Hepatocyte (in vitro differentiated cells): ENCODE results near the gene ICE1. TPM values are rescaled to one million over a fixed set of nuclear protein-coding genes. Genes with fewer than 3 reads are reported as not detected.

Experiments used
- DNase-seq: peaks from one replicate; pipeline ENCODE4 v3.0.0-alpha.2; 2016; ENCODE audit warnings: low spot score
- H2AFZ ChIP-seq: fragments of 200-600 bp; sonication (generic); 2 replicates; pipeline ENCODE4 v1.6.0; 2016; ENCODE audit warnings: antibody characterized with exemption, mild to moderate bottlenecking
- H3K27ac ChIP-seq: fragments of 200-600 bp; sonication (generic); 2 replicates; pipeline ENCODE4 v1.5.1; 2016; ENCODE audit warnings: mild to moderate bottlenecking
- H3K27me3 ChIP-seq: fragments of 200-600 bp; sonication (generic); 2 replicates; pipeline ENCODE4 v1.6.1; 2016
- H3K36me3 ChIP-seq: fragments of 200-600 bp; sonication (generic); replicated peaks from 2 replicates; pipeline ENCODE4 v1.5.1; 2016; ENCODE audit warnings: low read depth; ENCODE audit not compliant: insufficient read depth
- H3K4me1 ChIP-seq: fragments of 200-600 bp; sonication (generic); 2 replicates; pipeline ENCODE4 v1.5.1; 2016; ENCODE audit warnings: mild to moderate bottlenecking, moderate library complexity; ENCODE audit not compliant: insufficient read depth
- H3K4me2 ChIP-seq: fragments of 200-600 bp; sonication (generic); 2 replicates; pipeline ENCODE4 v1.6.0; 2016
- H3K4me3 ChIP-seq: fragments of 200-600 bp; sonication (generic); 2 replicates; pipeline ENCODE4 v1.5.1; 2016; ENCODE audit warnings: mild to moderate bottlenecking
- H3K79me2 ChIP-seq: fragments of 200-600 bp; sonication (generic); 2 replicates; pipeline ENCODE4 v1.6.0; 2017; ENCODE audit warnings: mild to moderate bottlenecking
- H3K9me2 ChIP-seq: fragments of 200-600 bp; sonication (generic); replicated peaks from 2 replicates; pipeline ENCODE4 v1.6.0; 2017; ENCODE audit warnings: mild to moderate bottlenecking; ENCODE audit not compliant: insufficient read depth
- H3K9me3 ChIP-seq: fragments of 200-600 bp; sonication (generic); 2 replicates; pipeline ENCODE4 v1.5.1; 2016; ENCODE audit warnings: low read depth, mild to moderate bottlenecking
- H4K20me1 ChIP-seq: fragments of 200-600 bp; sonication (generic); 2 replicates; pipeline ENCODE4 v1.6.0; 2016; ENCODE audit warnings: mild to moderate bottlenecking; ENCODE audit not compliant: insufficient read depth, poor library complexity, severe bottlenecking
- EZH2 ChIP-seq: fragments of 200-600 bp; sonication (generic); IDR thresholded peaks from 2 replicates; pipeline ENCODE4 v1.6.1; 2016; ENCODE audit warnings: antibody characterized with exemption, mild to moderate bottlenecking, borderline replicate concordance
- EZH2phosphoT487 ChIP-seq: fragments of 200-600 bp; sonication (generic); IDR thresholded peaks from one replicate; pipeline ENCODE4 v1.6.1; 2018; ENCODE audit warnings: antibody characterized with exemption, mild to moderate bottlenecking, low read depth, moderate library complexity; ENCODE audit not compliant: unreplicated experiment, severe bottlenecking
- WGBS: methylation state at CpG from one replicate; pipeline ENCODE4 v1.1.6; 2016; ENCODE audit warnings: low lambda C conversion rate; ENCODE audit errors: missing lambda C conversion rate; 5-methylcytosine and 5-hydroxymethylcytosine counted together
- polyA plus RNA-seq: library from polyadenylated mRNA; unstranded; fragments of >200 nt; fragmentation: Nextera tagmentation; extraction: Ambion mirVana; gene quantifications from 2 replicates; pipeline ENCODE4 v1.2.1, GENCODE V29; 2016
- total RNA-seq: library from RNA; depleted of rRNA; stranded (reverse); fragments of >200 nt; gene quantifications from 2 replicates; pipeline ENCODE4 v1.2.3, GENCODE V29; 2014
- TF ChIP-seq, protein P1 (sequence below): fragments of 200-600 bp; sonication (generic); IDR thresholded peaks from 2 replicates; pipeline ENCODE4 v1.5.1; 2016; ENCODE audit warnings: antibody characterized with exemption, mild to moderate bottlenecking; ENCODE audit not compliant: poor library complexity

The ICE1 gene
- total and polyA plus RNA-seq, 2 experiments from 2014 or later: 9.5 to 26.5 TPM

DNA sequence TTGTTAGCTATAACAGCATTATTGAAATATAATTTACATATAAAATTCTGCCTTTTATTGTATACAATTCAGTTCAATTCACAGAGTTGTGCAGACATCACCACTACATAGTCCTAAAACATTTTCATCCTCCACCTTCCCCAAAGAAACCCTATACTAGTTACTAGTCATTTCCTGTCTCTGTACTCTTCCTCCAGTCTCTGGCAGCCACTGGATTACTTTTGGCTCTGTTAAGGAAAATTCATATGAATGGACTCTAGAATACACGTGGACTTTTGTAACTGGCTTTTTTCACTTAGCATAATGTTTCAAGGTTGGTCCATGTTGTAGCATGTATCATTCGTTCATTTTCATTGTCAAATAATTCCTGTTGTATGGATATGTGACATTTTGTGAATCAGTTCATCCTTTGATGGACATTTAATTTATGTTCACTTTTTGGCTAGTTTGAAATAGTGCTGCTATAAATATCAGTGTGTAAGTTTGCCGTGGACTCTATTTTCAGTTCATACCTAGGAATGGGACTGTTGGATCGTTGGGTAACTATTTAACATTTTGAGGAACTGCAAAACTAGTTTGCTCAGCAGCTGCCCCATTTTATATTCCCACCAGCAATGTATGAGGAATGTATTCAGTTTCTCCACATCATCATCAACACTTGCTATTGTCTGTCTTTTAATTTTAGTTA, 9.7 kb downstream of the ICE1 start:
- TF ChIP-seq, protein P1, sequence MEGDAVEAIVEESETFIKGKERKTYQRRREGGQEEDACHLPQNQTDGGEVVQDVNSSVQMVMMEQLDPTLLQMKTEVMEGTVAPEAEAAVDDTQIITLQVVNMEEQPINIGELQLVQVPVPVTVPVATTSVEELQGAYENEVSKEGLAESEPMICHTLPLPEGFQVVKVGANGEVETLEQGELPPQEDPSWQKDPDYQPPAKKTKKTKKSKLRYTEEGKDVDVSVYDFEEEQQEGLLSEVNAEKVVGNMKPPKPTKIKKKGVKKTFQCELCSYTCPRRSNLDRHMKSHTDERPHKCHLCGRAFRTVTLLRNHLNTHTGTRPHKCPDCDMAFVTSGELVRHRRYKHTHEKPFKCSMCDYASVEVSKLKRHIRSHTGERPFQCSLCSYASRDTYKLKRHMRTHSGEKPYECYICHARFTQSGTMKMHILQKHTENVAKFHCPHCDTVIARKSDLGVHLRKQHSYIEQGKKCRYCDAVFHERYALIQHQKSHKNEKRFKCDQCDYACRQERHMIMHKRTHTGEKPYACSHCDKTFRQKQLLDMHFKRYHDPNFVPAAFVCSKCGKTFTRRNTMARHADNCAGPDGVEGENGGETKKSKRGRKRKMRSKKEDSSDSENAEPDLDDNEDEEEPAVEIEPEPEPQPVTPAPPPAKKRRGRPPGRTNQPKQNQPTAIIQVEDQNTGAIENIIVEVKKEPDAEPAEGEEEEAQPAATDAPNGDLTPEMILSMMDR: no peak
- no peak for TF ChIP-seq EZH2
- TF ChIP-seq EZH2phosphoT487: no peak
- H3K27me3 ChIP-seq: no peaks in the 10 kb centered on the region
- no peak overlapping the region for H3K4me2 ChIP-seq
- peaks cover 69% of the 10 kb centered on the region for H4K20me1 ChIP-seq
- H2AFZ ChIP-seq: no peak overlapping the region
- H3K4me1 ChIP-seq: no peaks in the 10 kb centered on the region
- peaks cover 96% of the 10 kb centered on the region for H3K79me2 ChIP-seq
- no peak for DNase-seq
- no peaks in the 10 kb centered on the region for H3K9me3 ChIP-seq
- no peak overlapping the region for H3K4me3 ChIP-seq
- no peak overlapping the region for H3K27ac ChIP-seq
- 96% methylated on average over 4 of the region's 4 CpGs for WGBS
- no peaks in the 10 kb centered on the region for H3K36me3 ChIP-seq
- H3K9me2 ChIP-seq: no peaks in the 10 kb centered on the region

DNA sequence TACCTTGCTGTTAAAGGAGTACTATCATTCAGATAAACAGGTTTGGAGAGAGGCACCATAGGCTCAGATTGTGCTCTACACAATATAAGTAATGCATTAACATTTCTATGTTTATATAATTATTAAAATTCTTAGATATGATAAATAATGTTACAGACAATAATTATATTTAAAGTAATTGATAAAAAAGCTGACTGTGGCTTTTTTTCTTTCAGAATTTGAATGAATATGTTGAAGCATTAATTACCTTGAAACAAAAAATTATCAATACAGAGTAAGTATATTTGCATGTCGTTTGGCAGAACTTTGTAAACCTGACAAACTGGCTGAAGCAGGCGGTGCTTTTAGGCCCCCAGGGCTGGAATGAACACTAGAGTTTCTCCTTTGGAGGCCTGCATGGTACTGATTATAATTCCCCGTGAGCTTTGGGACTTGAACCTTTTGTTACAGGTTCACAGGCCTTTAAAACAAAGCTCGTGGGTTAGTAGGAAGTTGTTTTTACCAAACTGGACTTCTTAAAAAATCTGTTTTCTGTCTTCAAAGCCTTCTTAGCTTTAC, 13.8 kb downstream of the ICE1 start:
- Histone ChIP-seq H3K4me2 (peak overlapping the region; percentile 0), H3K9me2 (no peaks in the 10 kb centered on the region), H4K20me1 (peaks cover 35% of the 10 kb centered on the region), H3K4me1 (no peaks in the 10 kb centered on the region), H3K27me3 (no peaks in the 10 kb centered on the region), H2AFZ (no peak overlapping the region), H3K36me3 (no peaks in the 10 kb centered on the region), H3K27ac (peak overlapping the region; percentile 31), H3K79me2 (peaks cover 58% of the 10 kb centered on the region), H3K9me3 (no peaks in the 10 kb centered on the region), H3K4me3 (no peak overlapping the region)
- TF ChIP-seq, protein P1: no peak
- TF ChIP-seq EZH2 (no peak), EZH2phosphoT487 (no peak)
- WGBS: 46% methylated on average over 4 of the region's 4 CpGs
- no peak for DNase-seq

DNA sequence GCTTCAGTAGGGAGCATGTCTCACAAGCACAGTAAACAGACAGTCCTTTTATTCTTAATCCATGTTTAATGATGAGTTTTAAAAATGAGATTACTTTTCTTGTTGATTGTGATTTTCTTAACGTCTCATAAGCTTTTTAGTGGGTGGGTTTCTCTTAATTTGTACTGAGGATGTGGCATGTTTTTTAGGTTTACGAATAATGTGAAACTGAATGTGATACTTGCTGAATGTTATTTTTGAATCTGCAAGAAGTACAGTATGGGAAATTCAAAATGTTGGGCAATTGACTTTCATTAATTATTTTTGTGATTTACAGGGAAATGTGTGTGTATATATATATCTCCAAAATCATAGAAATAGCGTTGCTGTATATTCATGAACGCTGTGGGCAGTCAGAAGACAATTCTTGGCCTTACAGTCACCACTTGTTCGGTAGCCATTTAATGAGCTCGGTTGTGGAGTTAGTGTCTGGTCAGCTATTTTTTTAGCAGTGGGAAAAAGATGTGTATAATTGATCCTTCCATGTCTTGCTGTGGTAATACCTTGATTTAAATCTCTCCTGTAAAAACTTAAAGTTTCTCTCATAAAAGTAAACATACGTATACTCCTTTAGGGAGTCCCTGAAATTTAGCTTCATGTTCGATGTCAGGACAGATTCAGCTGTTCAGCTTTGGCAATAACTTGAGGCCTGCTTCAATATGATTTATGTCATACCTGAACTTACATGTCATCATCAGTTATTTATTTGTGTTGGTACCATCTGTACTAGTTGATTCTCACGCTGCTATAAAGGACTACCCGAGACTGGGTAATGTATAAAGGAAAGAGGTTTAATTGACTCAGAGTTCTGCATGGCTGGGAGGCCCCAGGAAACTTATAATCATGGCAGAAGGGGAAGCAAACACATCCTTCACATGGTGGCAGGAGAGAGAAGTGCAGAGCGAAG, 15.0 kb downstream of the ICE1 start:
- H3K9me3 ChIP-seq: no peaks in the 10 kb centered on the region
- no peak overlapping the region for H3K27ac ChIP-seq
- no peaks in the 10 kb centered on the region for H3K27me3 ChIP-seq
- H3K4me3 ChIP-seq: no peak overlapping the region
- 90% methylated on average over 11 of the region's 11 CpGs for WGBS
- H3K79me2 ChIP-seq: peaks cover 46% of the 10 kb centered on the region
- no peaks in the 10 kb centered on the region for H3K4me1 ChIP-seq
- H3K4me2 ChIP-seq: no peak overlapping the region
- H2AFZ ChIP-seq: no peak overlapping the region
- peaks cover 24% of the 10 kb centered on the region for H4K20me1 ChIP-seq
- no peak for TF ChIP-seq EZH2phosphoT487
- TF ChIP-seq, protein P1: no peak
- TF ChIP-seq EZH2: no peak
- no peaks in the 10 kb centered on the region for H3K9me2 ChIP-seq
- H3K36me3 ChIP-seq: no peaks in the 10 kb centered on the region
- no peak for DNase-seq
